ENCODE data around the gene CFAP92.

DNA sequence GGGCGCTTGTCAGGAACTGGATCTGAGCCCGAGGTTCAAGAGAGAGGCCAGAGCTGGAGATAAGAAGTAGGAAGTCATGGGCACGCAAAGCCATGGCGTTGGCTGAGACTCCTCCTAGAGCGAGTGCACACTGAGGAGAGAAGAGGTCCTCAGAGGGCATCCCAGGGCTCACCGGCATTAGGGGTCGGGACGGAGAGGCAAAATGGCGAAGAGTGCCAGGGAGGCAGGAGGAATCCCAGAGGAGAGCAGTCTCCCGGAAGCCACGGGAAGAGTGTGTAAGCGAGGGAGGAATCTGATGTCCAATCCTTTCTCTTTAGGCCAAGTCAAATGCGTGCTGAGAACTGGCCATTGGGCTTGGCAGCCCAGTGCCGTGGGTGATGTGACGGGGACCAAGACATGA is 31.2 kb upstream of the CFAP92 start:
- no peak for TF ChIP-seq ARNTL (CRISPR knock-in tag; IDR thresholded peaks at IDR 0.05; ENCODE audit: borderline replicate concordance, low read depth)
- no peak for TF ChIP-seq ISL1 (CRISPR knock-in tag; IDR thresholded peaks at IDR 0.05)
- TF ChIP-seq RARB (CRISPR knock-in tag; IDR thresholded peaks at IDR 0.05), result no peak
- no peak for TF ChIP-seq GLIS3 (CRISPR knock-in tag; IDR thresholded peaks at IDR 0.05)
- TF ChIP-seq, protein P1, sequence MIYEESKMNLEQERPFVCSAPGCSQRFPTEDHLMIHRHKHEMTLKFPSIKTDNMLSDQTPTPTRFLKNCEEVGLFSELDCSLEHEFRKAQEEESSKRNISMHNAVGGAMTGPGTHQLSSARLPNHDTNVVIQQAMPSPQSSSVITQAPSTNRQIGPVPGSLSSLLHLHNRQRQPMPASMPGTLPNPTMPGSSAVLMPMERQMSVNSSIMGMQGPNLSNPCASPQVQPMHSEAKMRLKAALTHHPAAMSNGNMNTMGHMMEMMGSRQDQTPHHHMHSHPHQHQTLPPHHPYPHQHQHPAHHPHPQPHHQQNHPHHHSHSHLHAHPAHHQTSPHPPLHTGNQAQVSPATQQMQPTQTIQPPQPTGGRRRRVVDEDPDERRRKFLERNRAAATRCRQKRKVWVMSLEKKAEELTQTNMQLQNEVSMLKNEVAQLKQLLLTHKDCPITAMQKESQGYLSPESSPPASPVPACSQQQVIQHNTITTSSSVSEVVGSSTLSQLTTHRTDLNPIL (CRISPR knock-in tag; IDR thresholded peaks at IDR 0.05; ENCODE audit: low read depth), result no peak
- TF ChIP-seq, protein P2, sequence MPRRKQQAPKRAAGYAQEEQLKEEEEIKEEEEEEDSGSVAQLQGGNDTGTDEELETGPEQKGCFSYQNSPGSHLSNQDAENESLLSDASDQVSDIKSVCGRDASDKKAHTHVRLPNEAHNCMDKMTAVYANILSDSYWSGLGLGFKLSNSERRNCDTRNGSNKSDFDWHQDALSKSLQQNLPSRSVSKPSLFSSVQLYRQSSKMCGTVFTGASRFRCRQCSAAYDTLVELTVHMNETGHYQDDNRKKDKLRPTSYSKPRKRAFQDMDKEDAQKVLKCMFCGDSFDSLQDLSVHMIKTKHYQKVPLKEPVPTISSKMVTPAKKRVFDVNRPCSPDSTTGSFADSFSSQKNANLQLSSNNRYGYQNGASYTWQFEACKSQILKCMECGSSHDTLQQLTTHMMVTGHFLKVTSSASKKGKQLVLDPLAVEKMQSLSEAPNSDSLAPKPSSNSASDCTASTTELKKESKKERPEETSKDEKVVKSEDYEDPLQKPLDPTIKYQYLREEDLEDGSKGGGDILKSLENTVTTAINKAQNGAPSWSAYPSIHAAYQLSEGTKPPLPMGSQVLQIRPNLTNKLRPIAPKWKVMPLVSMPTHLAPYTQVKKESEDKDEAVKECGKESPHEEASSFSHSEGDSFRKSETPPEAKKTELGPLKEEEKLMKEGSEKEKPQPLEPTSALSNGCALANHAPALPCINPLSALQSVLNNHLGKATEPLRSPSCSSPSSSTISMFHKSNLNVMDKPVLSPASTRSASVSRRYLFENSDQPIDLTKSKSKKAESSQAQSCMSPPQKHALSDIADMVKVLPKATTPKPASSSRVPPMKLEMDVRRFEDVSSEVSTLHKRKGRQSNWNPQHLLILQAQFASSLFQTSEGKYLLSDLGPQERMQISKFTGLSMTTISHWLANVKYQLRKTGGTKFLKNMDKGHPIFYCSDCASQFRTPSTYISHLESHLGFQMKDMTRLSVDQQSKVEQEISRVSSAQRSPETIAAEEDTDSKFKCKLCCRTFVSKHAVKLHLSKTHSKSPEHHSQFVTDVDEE (CRISPR knock-in tag; IDR thresholded peaks at IDR 0.05), result no peak
- no peak for TF ChIP-seq ZFP30 (CRISPR knock-in tag; IDR thresholded peaks at IDR 0.05)
- TF ChIP-seq ZNF565 (CRISPR knock-in tag; conservative IDR thresholded peaks at IDR 0.05; ENCODE audit: low read depth), result no peak
- TF ChIP-seq, protein P3, sequence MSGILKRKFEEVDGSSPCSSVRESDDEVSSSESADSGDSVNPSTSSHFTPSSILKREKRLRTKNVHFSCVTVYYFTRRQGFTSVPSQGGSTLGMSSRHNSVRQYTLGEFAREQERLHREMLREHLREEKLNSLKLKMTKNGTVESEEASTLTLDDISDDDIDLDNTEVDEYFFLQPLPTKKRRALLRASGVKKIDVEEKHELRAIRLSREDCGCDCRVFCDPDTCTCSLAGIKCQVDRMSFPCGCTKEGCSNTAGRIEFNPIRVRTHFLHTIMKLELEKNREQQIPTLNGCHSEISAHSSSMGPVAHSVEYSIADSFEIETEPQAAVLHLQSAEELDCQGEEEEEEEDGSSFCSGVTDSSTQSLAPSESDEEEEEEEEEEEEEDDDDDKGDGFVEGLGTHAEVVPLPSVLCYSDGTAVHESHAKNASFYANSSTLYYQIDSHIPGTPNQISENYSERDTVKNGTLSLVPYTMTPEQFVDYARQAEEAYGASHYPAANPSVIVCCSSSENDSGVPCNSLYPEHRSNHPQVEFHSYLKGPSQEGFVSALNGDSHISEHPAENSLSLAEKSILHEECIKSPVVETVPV (CRISPR knock-in tag; IDR thresholded peaks at IDR 0.05), result no peak
- TF ChIP-seq CSDC2 (CRISPR knock-in tag; IDR thresholded peaks at IDR 0.05), result no peak
